Activated CD4-positive, alpha-beta T cell treated with anti-CD3 and anti-CD28 coated beads, Interleukin-2, amount 50 U/mL, for 4 hours (primary cell): ENCODE results near the gene AK9.
A peak's percentile ranks its signal among the peaks of the same experiment; 100 is the strongest.
"Not testable (repeated sequence)": the region's sequence is repeated elsewhere in the genome, so short reads cannot be mapped to it uniquely, and the experiment has no call there.

Source experiments
- DNase-seq, 2 experiments: peaks; one replicate each; pipeline ENCODE4 v3.0.0-alpha.2; 2020

The AK9 gene

GRCh38 chr6:109690737-109691621 is at the start of gene AK9, which contains the start of gene FIG4:
AK9 (minus strand) TSS chr6:109691202; CDS start chr6:109675745, 15,457 bp downstream.
FIG4 (plus strand) TSS chr6:109691296; CDS start chr6:109691436, 140 bp downstream.
- DNase-seq: peak; percentile 88 to 89

- no peak for DNase-seq
These were observed 49.8 kb upstream of the AK9 start for GRCh38 chr6:109740787-109741186.

- no peak for DNase-seq
These were observed 48.7 kb upstream of the AK9 start for GRCh38 chr6:109739686-109740085.

- no peak for DNase-seq
These were observed 47.7 kb upstream of the AK9 start for GRCh38 chr6:109738667-109739066.

GRCh38 chr6:109738255-109738654 is 47.3 kb upstream of the AK9 start:
- no peak for DNase-seq

GRCh38 chr6:109736273-109737025 is 45.4 kb upstream of the AK9 start:
- DNase-seq: no peak

- not testable (repeated sequence) for DNase-seq
These were observed 34.2 kb upstream of the AK9 start for GRCh38 chr6:109725250-109725649.

- no peak for DNase-seq
These were observed 31.7 kb upstream of the AK9 start for GRCh38 chr6:109722564-109723254.

- DNase-seq: no peak
These were observed 31.0 kb upstream of the AK9 start for GRCh38 chr6:109722011-109722410.

- no peak for DNase-seq
These were observed 29.3 kb upstream of the AK9 start for GRCh38 chr6:109720311-109720710.

GRCh38 chr6:109718991-109719390 is 28.0 kb upstream of the AK9 start:
- DNase-seq: no peak

- no peak for DNase-seq
These were observed 27.0 kb upstream of the AK9 start for GRCh38 chr6:109717971-109718370.

GRCh38 chr6:109715616-109716015 is 24.6 kb upstream of the AK9 start:
- no peak for DNase-seq

GRCh38 chr6:109714611-109715010 is 23.6 kb upstream of the AK9 start:
- no peak for DNase-seq

GRCh38 chr6:109714166-109714565 is 23.2 kb upstream of the AK9 start:
- no peak for DNase-seq

- DNase-seq: no peak
These were observed 22.1 kb upstream of the AK9 start for GRCh38 chr6:109713097-109713496.

- DNase-seq: not testable (repeated sequence)
These were observed 17.1 kb upstream of the AK9 start for GRCh38 chr6:109708099-109708498.

GRCh38 chr6:109706513-109706912 is 15.5 kb upstream of the AK9 start:
- DNase-seq: no peak

GRCh38 chr6:109705258-109705657 is 14.3 kb upstream of the AK9 start:
- peak; percentile 60 to 62 for DNase-seq

- no peak for DNase-seq
These were observed 11.8 kb upstream of the AK9 start for GRCh38 chr6:109702791-109703190.

GRCh38 chr6:109701774-109702173 is 10.8 kb upstream of the AK9 start:
- DNase-seq: no peak

- no peak for DNase-seq
These were observed 10.2 kb upstream of the AK9 start for GRCh38 chr6:109701221-109701620.

- no peak for DNase-seq
These were observed 5.4 kb upstream of the AK9 start for GRCh38 chr6:109696355-109696754.
